CD4-positive, alpha-beta memory T cell (primary cell): ENCODE data around the gene PCDHB15. TPM values are rescaled to one million over a fixed set of nuclear protein-coding genes. Genes with fewer than 3 reads are reported as not detected.
A peak's percentile ranks its signal among the peaks of the same experiment; 100 is the strongest.
"Not testable (repeated sequence)": the region's sequence is repeated elsewhere in the genome, so short reads cannot be mapped to it uniquely, and the experiment has no call there.

Experiments
- CTCF ChIA-PET: fragments of 350-600 bp; sonication (Branson Sonifier 250); formaldehyde crosslinking; loops from one replicate; lab custom pipeline; 2021; ENCODE audit warnings: inconsistent platforms; ENCODE audit not compliant: partially characterized antibody; lab: Charles Lee
- POLR2A ChIA-PET: fragments of 350-600 bp; sonication (Branson Sonifier 250); formaldehyde crosslinking; loops from one replicate; lab custom pipeline; 2021; ENCODE audit not compliant: partially characterized antibody; lab: Charles Lee
- DNase-seq, 5 donors: peaks; one replicate each; pipeline versions ENCODE4 v3.0.0 to v3.0.0-alpha.2; 2020 to 2022; ENCODE audit warnings: mixed read lengths in 1 of 5
- H3K27ac ChIP-seq: one replicate; pipeline ENCODE4 v1.7.0; 2013; ENCODE audit warnings: low read depth, low read length
- H3K27me3 ChIP-seq: 2 replicates; pipeline ENCODE4 v1.7.0; 2013; ENCODE audit warnings: mild to moderate bottlenecking, low read length, moderate library complexity; ENCODE audit not compliant: insufficient read depth
- H3K36me3 ChIP-seq: 2 replicates; pipeline ENCODE4 v1.7.0; 2013; ENCODE audit warnings: mild to moderate bottlenecking, low read length, moderate library complexity; ENCODE audit not compliant: insufficient read depth
- H3K4me1 ChIP-seq: 2 replicates; pipeline ENCODE4 v1.7.0; 2013; ENCODE audit warnings: mild to moderate bottlenecking, low read length, moderate library complexity; ENCODE audit not compliant: insufficient read depth
- H3K4me3 ChIP-seq, 2 donors: one replicate each; pipeline ENCODE4 v1.7.0; 2013; ENCODE audit warnings: low read length in 2 of 2, mild to moderate bottlenecking in 1 of 2
- H3K9me3 ChIP-seq, 2 donors: one replicate each; pipeline ENCODE4 v1.7.0; 2013; ENCODE audit warnings: low read length in 2 of 2, control low read depth in 1 of 2; ENCODE audit not compliant: control insufficient read depth in 1 of 2
- H3K27ac Mint-ChIP-seq, 7 donors: one replicate each; pipeline ENCODE4 v1.8.0; 2020 to 2021; ENCODE audit warnings: mixed read lengths in 7 of 7, mild to moderate bottlenecking in 6 of 7, inconsistent platforms in 3 of 7, moderate library complexity in 3 of 7
- H3K27me3 Mint-ChIP-seq, 2 donors: one replicate each; pipeline ENCODE4 v1.8.0; 2020 to 2021; ENCODE audit warnings: mixed read lengths in 2 of 2
- H3K36me3 Mint-ChIP-seq, 2 donors: one replicate each; pipeline ENCODE4 v1.8.0; 2020 to 2021; ENCODE audit warnings: mixed read lengths in 2 of 2, inconsistent platforms in 1 of 2, mild to moderate bottlenecking in 1 of 2
- H3K4me1 Mint-ChIP-seq, 4 donors: one replicate each; pipeline ENCODE4 v1.8.0; 2020 to 2021; ENCODE audit warnings: mixed read lengths in 4 of 4, mild to moderate bottlenecking in 1 of 4
- H3K4me3 Mint-ChIP-seq, 8 donors: one replicate each; pipeline ENCODE4 v1.8.0; 2020 to 2021; ENCODE audit warnings: mixed read lengths in 8 of 8, mild to moderate bottlenecking in 7 of 8, moderate library complexity in 6 of 8, inconsistent platforms in 3 of 8
- H3K9me3 Mint-ChIP-seq, 8 donors: one replicate each; pipeline ENCODE4 v1.8.0; 2020 to 2021; ENCODE audit warnings: mixed read lengths in 8 of 8, mild to moderate bottlenecking in 5 of 8, inconsistent platforms in 3 of 8, moderate library complexity in 1 of 8
- intact Hi-C: fragments of 100-400 bp; cut with micrococcal nuclease; formaldehyde crosslinking; loops from one replicate; pipeline ENCODE4 v1.15.1; 2023
- polyA plus RNA-seq, 2 donors: library from polyadenylated mRNA; unstranded; fragments of 300-500 nt; fragmentation: Illumina TruSeq; gene quantifications; one replicate each; pipeline ENCODE4 v1.2.3, GENCODE V29; 2021
- total RNA-seq, 2 experiments: library from RNA; stranded (reverse); gene quantifications; one replicate each; pipeline ENCODE4 v1.2.3, GENCODE V29; 2021

PCDHB15 gene
- total RNA-seq, result under 1 TPM; 0.17 to 0.53 TPM
- polyA plus RNA-seq, result not detected

GRCh38 chr5:141245250-141245717 is at the start of gene PCDHB15:
Gene PCDHB15, plus strand, starts transcription at chr5:141245395. Its CDS starts 184 bp downstream, at chr5:141245579.
- H3K27ac ChIP-seq, result no peak within 1 kb of the TSS
- H3K9me3 ChIP-seq, result peaks cover 2 to 23% of the 10 kb centered on the region in 2 donors
- DNase-seq, result peak in 3 of 5 donors; percentile 5 to 18 (median 17)
- Mint-ChIP-seq H3K4me1 (peaks cover 0 to 4% (median 3%) of the 10 kb centered on the region in 4 donors), H3K4me3 (peak within 1 kb of the TSS in 7 of 8 donors; percentile 18 to 75 (median 64)), H3K27ac (no peak within 1 kb of the TSS), H3K27me3 (peaks cover 13 to 17% of the 10 kb centered on the region in 2 donors), H3K36me3 (peaks cover 17 to 22% of the 10 kb centered on the region in 2 donors), H3K9me3 (peaks cover 10 to 90% (median 83%) of the 10 kb centered on the region in 8 donors)
- H3K4me1 ChIP-seq, result no peaks in the 10 kb centered on the region
- H3K36me3 ChIP-seq, result no peaks in the 10 kb centered on the region
- CTCF ChIA-PET, result interaction anchor here (0.8 to 1.6 kb wide), 4 partner anchors 267 to 319 kb away, joined by 3 to 6 read pairs (median 4); no protein-coding TSS in a partner anchor
- intact Hi-C loops, result loop anchor here (1.0 kb wide), 1 partner anchor 319 kb away; no protein-coding TSS in a partner anchor
- H3K4me3 ChIP-seq, result no peak within 1 kb of the TSS
- no peaks in the 10 kb centered on the region for H3K27me3 ChIP-seq
- POLR2A ChIA-PET, result no interaction called here

DNA sequence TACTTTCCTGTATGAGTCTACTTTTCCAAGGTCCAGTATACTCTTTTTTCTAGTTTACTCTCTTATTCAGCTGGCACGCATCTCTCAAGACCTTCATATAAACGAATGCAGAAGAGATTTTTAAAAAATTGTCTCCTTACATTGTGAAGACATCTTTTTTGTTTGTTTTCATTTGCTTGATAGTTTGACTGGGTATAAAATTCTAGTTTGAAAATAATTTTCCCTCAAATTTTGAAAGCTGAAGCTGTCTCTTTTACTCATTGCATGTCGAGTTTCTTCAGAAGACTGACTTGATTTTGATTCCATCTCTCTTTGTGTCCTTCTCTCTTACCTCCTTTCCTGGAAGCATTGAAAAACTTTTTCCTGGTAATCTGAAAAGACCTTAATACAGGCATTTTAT is 48.8 kb upstream of the PCDHB15 start:
- ChIA-PET CTCF (interaction anchor here (1.2 kb wide), 1 partner anchor 27 kb away, joined by 3 read pairs; the partner anchor contains the start of gene PCDHB14), POLR2A (no interaction called here)
- Mint-ChIP-seq H3K4me1 (peaks cover 0 to 12% (median under 1%) of the 10 kb centered on the region in 4 donors), H3K27me3 (peaks cover 25 to 30% of the 10 kb centered on the region in 2 donors), H3K36me3 (peaks cover 3 to 4% of the 10 kb centered on the region in 2 donors), H3K4me3 (no peak overlapping the region), H3K9me3 (peaks cover 7 to 80% (median 69%) of the 10 kb centered on the region in 8 donors), H3K27ac (no peak overlapping the region)
- Histone ChIP-seq H3K36me3 (no peaks in the 10 kb centered on the region), H3K9me3 (no peaks in the 10 kb centered on the region), H3K4me3 (no peak overlapping the region), H3K27me3 (no peaks in the 10 kb centered on the region), H3K27ac (no peak overlapping the region), H3K4me1 (no peaks in the 10 kb centered on the region)
- no peak for DNase-seq
- intact Hi-C loops, result no loop called here

DNA sequence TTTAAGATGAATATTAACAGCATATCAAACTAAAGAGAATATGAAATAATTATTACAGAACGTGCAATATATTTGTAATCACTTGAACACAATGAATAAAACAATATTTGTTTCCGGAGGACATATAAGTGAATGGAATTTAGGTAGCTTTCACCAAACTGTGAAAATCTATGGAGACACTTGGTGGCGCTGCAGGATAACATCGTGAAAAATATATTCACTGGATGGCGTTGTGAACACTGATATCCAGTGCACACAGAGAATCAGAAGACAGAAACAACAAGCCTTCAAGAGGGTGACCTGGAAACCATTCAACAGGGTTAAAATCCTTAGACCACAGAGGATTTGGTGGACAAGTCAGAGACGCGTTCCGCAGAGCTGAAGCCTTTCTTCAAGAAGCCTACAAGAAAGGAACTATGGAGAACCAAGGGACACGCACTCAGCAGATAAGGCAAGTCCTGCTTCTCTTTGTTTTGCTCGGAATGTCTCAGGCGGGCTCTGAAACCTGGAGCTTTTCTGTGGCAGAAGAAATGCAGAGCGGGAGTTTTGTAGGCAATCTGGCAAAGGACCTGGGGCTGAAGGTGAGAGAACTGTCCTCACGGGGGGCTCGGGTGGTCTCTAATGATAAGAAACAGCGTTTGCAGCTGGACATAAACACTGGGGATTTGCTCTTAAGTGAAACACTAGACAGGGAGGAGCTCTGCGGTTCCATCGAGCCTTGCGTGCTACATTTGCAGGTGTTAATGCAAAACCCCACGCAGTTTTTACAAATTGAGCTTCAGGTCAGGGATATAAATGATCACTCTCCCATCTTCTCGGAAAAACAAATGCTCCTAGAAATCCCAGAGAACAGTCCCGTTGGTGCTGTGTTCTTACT is 45.6 kb upstream of the PCDHB15 start, which contains the start of gene PCDHB11:
Gene PCDHB11, plus strand, starts transcription at position 269 of the 877 bp plus-strand sequence. Its CDS starts 148 bp downstream, at position 417.
- peaks cover 0 to 5% (median 0%) of the 10 kb centered on the region in 4 donors for H3K4me1 Mint-ChIP-seq
- ChIA-PET POLR2A (no interaction called here), CTCF (interaction anchor here (0.9 to 1.1 kb wide), 2 partner anchors 12 to 357 kb away, joined by 3 to 5 read pairs; partner anchors contain the start of gene PCDHB9)
- Histone ChIP-seq H3K4me1 (no peaks in the 10 kb centered on the region), H3K36me3 (no peaks in the 10 kb centered on the region), H3K27ac (no peak within 1 kb of the TSS), H3K9me3 (no peaks in the 10 kb centered on the region), H3K4me3 (no peak within 1 kb of the TSS), H3K27me3 (no peaks in the 10 kb centered on the region)
- peaks cover 18 to 23% of the 10 kb centered on the region in 2 donors for H3K27me3 Mint-ChIP-seq
- H3K36me3 Mint-ChIP-seq, result peaks cover 0 to 3% of the 10 kb centered on the region in 2 donors
- no peak for DNase-seq
- H3K9me3 Mint-ChIP-seq, result peaks cover 7 to 70% (median 57%) of the 10 kb centered on the region in 8 donors
- peak within 1 kb of the TSS in 2 of 8 donors; percentile 9 to 31 for H3K4me3 Mint-ChIP-seq
- no peak within 1 kb of the TSS for H3K27ac Mint-ChIP-seq
- intact Hi-C loops, result no loop called here

GRCh38 chr5:141201126-141201525 is 44.1 kb upstream of the PCDHB15 start:
- POLR2A ChIA-PET, H3K36me3 Mint-ChIP-seq, H3K4me3 Mint-ChIP-seq, CTCF ChIA-PET, intact Hi-C loops, H3K4me3 ChIP-seq, DNase-seq, H3K27ac Mint-ChIP-seq, H3K27ac ChIP-seq, H3K4me1 Mint-ChIP-seq, H3K27me3 ChIP-seq, H3K36me3 ChIP-seq, H3K4me1 ChIP-seq, H3K9me3 ChIP-seq: not testable (repeated sequence)
- H3K27me3 Mint-ChIP-seq, result peaks cover 19 to 23% of the 10 kb centered on the region in 2 donors
- peaks cover 7 to 58% (median 50%) of the 10 kb centered on the region in 8 donors for H3K9me3 Mint-ChIP-seq

- H3K27ac Mint-ChIP-seq, H3K4me3 ChIP-seq, intact Hi-C loops, CTCF ChIA-PET, H3K9me3 ChIP-seq, H3K27me3 ChIP-seq, DNase-seq, H3K4me3 Mint-ChIP-seq, H3K4me1 ChIP-seq, H3K27ac ChIP-seq, POLR2A ChIA-PET, H3K4me1 Mint-ChIP-seq, H3K36me3 Mint-ChIP-seq, H3K36me3 ChIP-seq: not testable (repeated sequence)
- Mint-ChIP-seq H3K9me3 (peaks cover 7 to 52% (median 45%) of the 10 kb centered on the region in 8 donors), H3K27me3 (peaks cover 23 to 27% of the 10 kb centered on the region in 2 donors)
Observed at GRCh38 chr5:141201646-141202045, 43.5 kb upstream of the PCDHB15 start.

DNA sequence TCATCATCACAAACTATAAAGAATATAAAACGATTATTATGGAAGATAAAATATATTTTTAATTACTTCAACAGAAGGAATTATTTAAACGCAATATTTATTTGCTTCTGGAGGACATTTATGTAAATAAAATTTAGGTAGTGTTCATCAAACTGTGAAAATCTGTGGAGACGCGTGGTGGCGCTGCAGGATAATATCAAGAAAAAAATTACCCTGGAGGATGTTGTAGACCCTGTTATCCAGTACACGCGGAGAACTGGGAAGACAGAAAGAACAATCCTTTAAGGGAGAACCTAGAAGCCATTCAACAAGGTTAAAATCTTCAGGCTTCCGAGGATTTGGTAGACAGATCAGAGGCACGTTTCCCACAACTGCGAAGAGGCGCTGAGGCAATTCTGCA is 36.7 kb upstream of the PCDHB15 start, which contains the start of gene PCDHB12:
Gene PCDHB12, plus strand, starts transcription at position 242 of the 400 bp plus-strand sequence. CDS start 189 bp downstream, outside the sequence.
- intact Hi-C loops, result no loop called here
- no peak within 1 kb of the TSS for H3K27ac ChIP-seq
- H3K9me3 Mint-ChIP-seq, result peaks cover 0 to 23% (median 16%) of the 10 kb centered on the region in 8 donors
- peak within 1 kb of the TSS in 1 of 7 donors; percentile 73 for H3K27ac Mint-ChIP-seq
- no peak within 1 kb of the TSS for H3K4me3 ChIP-seq
- H3K4me3 Mint-ChIP-seq, result peak within 1 kb of the TSS in 2 of 8 donors; percentile 29 to 43
- peaks cover 13% of the 10 kb centered on the region for H3K27me3 ChIP-seq
- peaks cover 0 to under 1% (median under 1%) of the 10 kb centered on the region in 4 donors for H3K4me1 Mint-ChIP-seq
- H3K4me1 ChIP-seq, result no peaks in the 10 kb centered on the region
- H3K36me3 ChIP-seq, result no peaks in the 10 kb centered on the region
- DNase-seq, result no peak
- H3K36me3 Mint-ChIP-seq, result no peaks in the 10 kb centered on the region
- ChIA-PET CTCF (interaction anchor here (1.0 kb wide), 1 partner anchor 10 kb away, joined by 3 read pairs; no protein-coding TSS in a partner anchor), POLR2A (no interaction called here)
- peaks cover 31% of the 10 kb centered on the region in 2 donors for H3K27me3 Mint-ChIP-seq
- no peaks in the 10 kb centered on the region for H3K9me3 ChIP-seq

GRCh38 chr5:141210281-141210680 is 34.9 kb upstream of the PCDHB15 start:
- H3K27ac Mint-ChIP-seq, H3K27ac ChIP-seq, H3K4me3 ChIP-seq, H3K9me3 ChIP-seq, H3K4me1 ChIP-seq, CTCF ChIA-PET, H3K4me3 Mint-ChIP-seq, H3K36me3 Mint-ChIP-seq, POLR2A ChIA-PET, DNase-seq, intact Hi-C loops, H3K4me1 Mint-ChIP-seq, H3K36me3 ChIP-seq: not testable (repeated sequence)
- peaks cover 14% of the 10 kb centered on the region for H3K27me3 ChIP-seq
- H3K27me3 Mint-ChIP-seq, result peaks cover 39 to 46% of the 10 kb centered on the region in 2 donors
- peaks cover 0 to 33% (median 25%) of the 10 kb centered on the region in 8 donors for H3K9me3 Mint-ChIP-seq
